GM21526 (cell line): Measurements from ENCODE around the gene M1AP.
"Not testable (repeated sequence)": the region's sequence is repeated elsewhere in the genome, so short reads cannot be mapped to it uniquely, and the experiment has no call there.

Experiments
- ATAC-seq: cut with Tn5 transposase; IDR thresholded peaks from one replicate; pipeline ENCODE4 v1.9.1; 2021; ENCODE audit warnings: moderate library complexity; ENCODE audit not compliant: unreplicated experiment, low FRiP score

The M1AP gene

GRCh38 chr2:74653985-74654882 lies 6.1 kb upstream of the M1AP start, which contains the start of gene SEMA4F:
Gene SEMA4F (plus strand): TSS chr2:74654247. CDS start chr2:74654377, 130 bp downstream.
- peak; percentile 99 for ATAC-seq

- peak; percentile 22 for ATAC-seq
These were observed 5.5 kb upstream of the M1AP start for GRCh38 chr2:74653589-74653984.

GRCh38 chr2:74646834-74647482 lies 1.2 kb downstream of the M1AP start:
- ATAC-seq, result no peak

GRCh38 chr2:74646201-74646600 lies 1.9 kb downstream of the M1AP start:
- ATAC-seq, result no peak

- no peak for ATAC-seq
These were observed 2.8 kb downstream of the M1AP start for GRCh38 chr2:74645344-74645743.

GRCh38 chr2:74639550-74639949 lies 8.6 kb downstream of the M1AP start:
- ATAC-seq, result no peak

- no peak for ATAC-seq
These were observed 15.2 kb downstream of the M1AP start for GRCh38 chr2:74632939-74633312.

- no peak for ATAC-seq
These were observed 15.8 kb downstream of the M1AP start for GRCh38 chr2:74632209-74632938.

- not testable (repeated sequence) for ATAC-seq
These were observed 17.7 kb downstream of the M1AP start for GRCh38 chr2:74630454-74630853.

GRCh38 chr2:74628538-74629105 lies 19.5 kb downstream of the M1AP start:
- no peak for ATAC-seq

GRCh38 chr2:74625658-74626425 lies 22.3 kb downstream of the M1AP start:
- no peak for ATAC-seq

GRCh38 chr2:74620671-74621070 lies 27.5 kb downstream of the M1AP start:
- ATAC-seq, result no peak

- ATAC-seq, result no peak
These were observed 28.4 kb downstream of the M1AP start for GRCh38 chr2:74619651-74620297.

- ATAC-seq, result no peak
These were observed 29.6 kb downstream of the M1AP start for GRCh38 chr2:74618410-74619083.

GRCh38 chr2:74617122-74617521 lies 31.0 kb downstream of the M1AP start:
- no peak for ATAC-seq

GRCh38 chr2:74606927-74607326 lies 41.2 kb downstream of the M1AP start:
- no peak for ATAC-seq

- no peak for ATAC-seq
These were observed 44.7 kb downstream of the M1AP start for GRCh38 chr2:74603282-74604000.

- ATAC-seq, result no peak
These were observed 45.4 kb downstream of the M1AP start for GRCh38 chr2:74602586-74603281.
